Eye (tissue), 1 donor: ENCODE results near the gene CYP2E1.
"Not testable (repeated sequence)": the region's sequence is repeated elsewhere in the genome, so short reads cannot be mapped to it uniquely, and the experiment has no call there.

ENCODE experiments used
- DNase-seq: peaks from one replicate; pipeline ENCODE4 v3.0.0-alpha.2; 2015

Gene CYP2E1

DNA sequence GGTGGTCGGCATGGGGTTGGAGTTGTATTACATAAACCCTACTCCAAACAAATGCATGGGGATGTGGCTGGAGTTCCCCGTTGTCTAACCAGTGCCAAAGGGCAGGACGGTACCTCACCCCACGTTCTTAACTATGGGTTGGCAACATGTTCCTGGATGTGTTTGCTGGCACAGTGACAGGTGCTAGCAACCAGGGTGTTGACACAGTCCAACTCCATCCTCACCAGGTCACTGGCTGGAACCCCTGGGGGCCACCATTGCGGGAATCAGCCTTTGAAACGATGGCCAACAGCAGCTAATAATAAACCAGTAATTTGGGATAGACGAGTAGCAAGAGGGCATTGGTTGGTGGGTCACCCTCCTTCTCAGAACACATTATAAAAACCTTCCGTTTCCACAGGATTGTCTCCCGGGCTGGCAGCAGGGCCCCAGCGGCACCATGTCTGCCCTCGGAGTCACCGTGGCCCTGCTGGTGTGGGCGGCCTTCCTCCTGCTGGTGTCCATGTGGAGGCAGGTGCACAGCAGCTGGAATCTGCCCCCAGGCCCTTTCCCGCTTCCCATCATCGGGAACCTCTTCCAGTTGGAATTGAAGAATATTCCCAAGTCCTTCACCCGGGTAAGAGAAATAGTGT lies at the start of gene CYP2E1:
Gene CYP2E1 (plus strand): TSS at position 407 of the 632 bp plus-strand sequence. CDS start 33 bp downstream, at position 440.
- no peak for DNase-seq

- no peak for DNase-seq
Observed at GRCh38 chr10:133481086-133481643, 46.0 kb upstream of the CYP2E1 start.

GRCh38 chr10:133481657-133482056 lies 45.5 kb upstream of the CYP2E1 start:
- no peak for DNase-seq

GRCh38 chr10:133484818-133485217 lies 42.3 kb upstream of the CYP2E1 start:
- peak; percentile 0 for DNase-seq

GRCh38 chr10:133487085-133487484 lies 40.1 kb upstream of the CYP2E1 start:
- no peak for DNase-seq

DNA sequence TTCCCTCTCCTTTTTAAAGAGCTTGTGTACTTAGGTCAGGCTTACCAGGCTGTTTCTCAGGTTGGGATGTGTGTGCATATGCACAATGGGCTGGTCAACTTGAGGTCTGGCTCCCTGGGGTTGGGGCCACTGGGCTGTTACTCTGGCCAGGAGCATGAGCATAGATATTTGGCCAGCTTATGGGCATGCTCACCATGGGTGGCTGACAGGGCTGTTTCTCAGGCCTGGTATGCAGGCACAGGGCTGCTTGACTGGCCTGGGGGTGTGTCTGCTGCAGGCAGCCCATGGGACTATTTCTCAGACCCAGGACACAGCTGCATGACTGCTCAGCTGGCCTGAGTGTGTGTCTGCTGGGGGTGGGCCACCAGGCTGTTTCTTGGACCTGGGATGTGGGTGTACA lies 38.8 kb upstream of the CYP2E1 start:
- DNase-seq, result no peak

DNA sequence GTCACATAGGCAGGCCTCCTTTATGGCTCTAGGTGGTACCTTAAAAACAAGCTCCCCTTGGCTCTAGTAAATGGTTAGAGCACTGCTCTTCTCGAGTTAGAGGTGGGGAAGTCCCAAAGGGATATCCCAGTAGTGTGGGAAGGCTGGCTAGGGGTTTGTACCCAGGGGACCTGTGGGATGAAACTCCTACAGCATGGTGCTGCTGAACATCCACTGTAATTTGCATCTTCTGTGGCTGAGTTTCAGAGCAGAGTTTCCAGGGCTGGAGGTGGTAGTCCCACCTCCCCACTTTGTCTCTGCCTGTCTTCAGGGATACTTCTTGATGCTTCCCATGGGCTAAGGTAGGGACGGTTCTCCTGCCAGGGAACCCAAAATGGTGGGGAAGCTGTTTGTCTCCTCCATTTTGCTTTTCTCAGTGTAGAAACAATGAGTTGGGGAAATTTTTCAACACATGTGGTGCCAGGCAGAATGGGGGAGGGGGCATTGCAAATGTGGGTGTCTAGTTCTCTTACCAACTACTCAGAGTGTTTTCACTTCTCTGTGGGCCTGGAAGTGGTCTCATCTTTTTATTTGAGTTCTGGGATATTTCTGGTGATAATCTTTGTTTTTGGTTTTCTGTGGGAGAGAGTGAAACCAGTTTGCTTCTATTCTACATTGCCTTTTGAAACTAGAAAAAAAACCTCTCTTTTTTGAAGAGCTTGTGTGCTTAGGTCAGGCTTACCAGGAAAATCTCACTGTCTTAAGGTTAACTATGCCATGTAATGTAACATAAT lies 37.2 kb upstream of the CYP2E1 start:
- DNase-seq, result no peak

GRCh38 chr10:133493562-133493961 lies 33.6 kb upstream of the CYP2E1 start:
- DNase-seq, result not testable (repeated sequence)

GRCh38 chr10:133497363-133497762 lies 29.8 kb upstream of the CYP2E1 start:
- DNase-seq, result not testable (repeated sequence)

DNA sequence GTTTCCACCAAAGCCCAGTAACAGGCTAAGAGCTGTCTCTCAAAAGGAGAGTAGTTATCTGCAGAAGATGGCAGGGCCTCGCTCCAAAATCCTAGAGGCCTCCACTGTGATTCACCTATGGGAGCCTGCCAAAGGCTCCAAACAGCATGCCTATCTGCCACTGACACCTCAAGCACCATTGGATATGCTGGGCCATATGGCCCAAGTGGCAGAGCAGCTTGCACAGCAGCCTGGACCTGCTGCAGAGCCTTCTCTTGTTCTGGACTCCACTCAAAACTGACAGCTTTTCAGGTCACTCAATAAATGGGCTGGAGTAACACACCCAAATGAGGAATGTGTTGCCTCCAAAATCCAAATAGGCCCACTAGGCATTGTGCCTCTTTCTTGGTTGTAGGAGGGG lies 28.0 kb upstream of the CYP2E1 start:
- DNase-seq, result not testable (repeated sequence)

DNA sequence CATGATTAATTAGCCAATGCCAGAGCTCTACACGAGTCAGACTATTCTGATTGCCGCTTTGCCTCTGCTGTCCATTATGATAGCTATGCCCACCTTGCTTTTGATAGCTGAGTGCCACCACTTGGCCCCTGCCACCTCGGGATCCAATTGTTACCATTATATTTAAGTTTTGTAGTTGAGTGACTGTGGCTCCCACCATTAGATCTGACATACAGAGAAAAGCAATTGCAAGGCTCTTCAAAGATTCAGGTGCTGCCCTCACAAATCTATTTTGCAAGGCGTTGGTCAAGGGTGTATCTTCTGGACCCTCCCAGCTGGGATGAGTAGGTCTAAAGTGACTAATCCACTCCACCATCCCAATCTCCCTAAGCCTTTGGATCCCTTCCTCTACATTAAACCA lies 26.3 kb upstream of the CYP2E1 start:
- DNase-seq, result not testable (repeated sequence)

DNA sequence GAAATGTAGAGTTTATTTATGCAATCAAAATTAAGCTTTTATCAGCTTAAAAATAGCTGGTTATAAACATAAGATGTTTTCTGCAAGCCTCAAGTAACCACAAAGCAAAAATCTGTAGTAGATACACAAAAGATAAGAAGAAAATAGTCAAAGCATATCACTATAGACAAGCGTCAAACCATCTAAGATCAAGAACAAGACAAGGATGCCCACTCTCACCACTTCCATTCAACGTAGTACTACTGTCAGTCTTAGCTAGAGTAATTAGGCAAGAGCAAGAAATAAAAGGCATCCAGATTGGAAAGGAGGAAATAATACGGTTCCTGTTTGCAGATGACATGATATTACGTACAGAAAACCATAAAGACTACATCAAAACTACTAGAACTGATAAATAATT lies 17.5 kb upstream of the CYP2E1 start:
- no peak for DNase-seq

DNA sequence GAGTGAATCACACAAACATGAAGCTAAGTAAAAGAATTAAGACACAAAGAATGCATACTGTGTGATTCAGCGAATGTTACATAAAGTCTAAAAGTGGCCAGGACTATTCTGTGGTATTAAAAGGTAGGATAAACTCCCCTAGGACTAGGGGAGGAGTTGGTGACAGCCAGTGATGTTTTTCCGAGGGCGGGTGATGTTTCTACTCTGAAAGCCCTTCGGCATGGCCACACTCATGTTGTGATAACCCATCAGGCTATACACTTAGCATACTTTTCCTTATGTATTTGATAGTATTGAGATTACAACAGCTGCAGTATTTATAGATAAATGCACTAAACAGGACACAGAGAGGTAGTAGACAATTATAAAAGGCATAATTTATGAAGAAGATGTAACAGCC lies 15.8 kb upstream of the CYP2E1 start:
- no peak for DNase-seq

DNA sequence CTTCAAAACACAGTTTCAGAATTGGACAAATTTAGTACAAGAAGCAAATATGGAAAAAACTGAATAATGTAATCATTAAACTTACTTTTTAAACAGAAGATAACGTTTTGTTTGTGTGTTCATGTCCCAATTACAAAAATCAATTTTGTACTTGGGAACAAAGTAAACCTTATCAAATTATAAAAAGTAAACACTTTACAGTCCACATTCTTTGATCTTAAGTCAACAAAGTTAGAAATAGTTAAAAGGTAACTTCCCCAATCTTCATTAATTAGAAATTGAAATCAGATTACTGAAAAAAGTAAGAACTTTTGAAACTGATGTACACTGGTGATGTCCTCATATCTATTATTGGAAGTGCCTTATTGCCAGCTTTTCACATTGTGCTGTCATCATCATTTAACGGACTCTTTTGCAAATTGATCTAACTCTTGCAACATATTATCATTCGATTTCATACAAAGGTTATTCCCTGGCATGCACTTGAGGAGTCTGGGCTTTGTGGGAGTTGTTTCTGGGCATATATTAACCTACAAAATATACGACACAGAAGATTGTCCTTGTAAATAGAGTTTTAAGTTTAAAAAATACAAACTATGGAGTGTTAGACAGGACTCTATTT lies 15.1 kb upstream of the CYP2E1 start:
- no peak for DNase-seq

DNA sequence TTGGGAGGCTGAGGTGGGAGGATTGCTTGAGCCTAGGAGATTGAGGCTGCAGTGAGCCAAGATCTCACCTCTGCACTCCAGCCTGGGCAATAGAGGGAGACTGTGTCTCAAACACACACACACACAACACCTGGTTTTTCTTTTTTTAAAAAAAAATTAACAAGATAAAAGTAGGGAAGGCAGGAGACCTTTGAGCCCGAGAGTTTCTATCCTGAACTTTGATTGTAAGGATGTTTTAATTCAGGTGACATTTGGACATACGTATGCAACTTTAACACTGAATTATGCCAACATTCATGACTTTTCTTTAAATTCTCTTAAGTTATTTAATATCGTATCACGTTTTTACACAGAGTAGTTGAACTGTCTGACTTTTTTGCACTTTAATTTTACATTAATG lies 11.7 kb upstream of the CYP2E1 start:
- DNase-seq, result no peak

GRCh38 chr10:133516057-133516456 lies 11.1 kb upstream of the CYP2E1 start:
- no peak for DNase-seq

DNA sequence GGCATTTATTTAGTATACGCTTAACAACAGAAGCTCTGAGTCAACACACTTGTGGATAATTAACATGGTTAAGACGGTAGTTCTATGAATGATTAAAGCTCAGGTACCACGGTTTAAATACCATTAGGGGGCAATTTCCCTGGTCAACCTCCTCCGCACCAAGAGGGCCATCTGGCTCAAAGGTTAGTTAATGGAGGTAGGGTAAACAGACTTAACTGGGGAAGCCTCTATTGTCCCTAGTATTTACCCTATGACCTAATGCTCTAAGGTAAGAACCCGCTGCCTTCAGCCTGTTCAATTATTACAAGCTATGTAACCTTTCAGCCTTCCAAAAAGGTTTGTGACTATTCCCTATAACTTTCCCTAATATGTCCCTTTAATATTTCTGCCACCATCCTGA lies 8.6 kb upstream of the CYP2E1 start:
- DNase-seq, result not testable (repeated sequence)

GRCh38 chr10:133520193-133520738 lies 6.9 kb upstream of the CYP2E1 start:
- DNase-seq, result peak; percentile 45

- DNase-seq, result no peak
Observed at GRCh38 chr10:133523631-133524203, 3.4 kb upstream of the CYP2E1 start.

GRCh38 chr10:133525444-133525843 lies 1.7 kb upstream of the CYP2E1 start:
- no peak for DNase-seq

GRCh38 chr10:133527771-133528271 lies 658 bp downstream of the CYP2E1 start:
- peak; percentile 1 for DNase-seq

DNA sequence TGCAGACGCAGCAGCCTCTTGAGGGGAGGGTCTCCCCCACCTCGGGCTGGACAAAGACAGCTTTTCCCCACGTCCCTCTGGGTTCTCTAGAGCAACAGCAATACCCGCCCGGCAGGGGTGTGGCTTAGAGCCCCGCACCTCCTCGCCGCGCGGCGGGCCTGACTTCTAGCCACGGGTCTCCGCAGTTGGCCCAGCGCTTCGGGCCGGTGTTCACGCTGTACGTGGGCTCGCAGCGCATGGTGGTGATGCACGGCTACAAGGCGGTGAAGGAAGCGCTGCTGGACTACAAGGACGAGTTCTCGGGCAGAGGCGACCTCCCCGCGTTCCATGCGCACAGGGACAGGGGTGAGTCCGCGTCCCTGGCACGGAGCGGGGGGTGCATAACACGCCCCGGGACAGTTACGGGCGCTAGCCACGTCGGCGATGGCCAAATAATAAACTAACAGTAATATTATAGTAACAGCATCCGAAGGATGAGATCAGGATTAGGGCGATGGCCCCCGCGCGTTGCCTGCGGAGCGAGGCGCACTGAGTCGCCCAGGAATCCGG lies 1.2 kb downstream of the CYP2E1 start:
- peak; percentile 1 for DNase-seq
